Right renal pelvis (tissue), 4 donors: ENCODE results near the gene CAMK2G. TPM values are rescaled to one million over a fixed set of nuclear protein-coding genes. Genes with fewer than 3 reads are reported as not detected.
"Not testable (repeated sequence)": the region's sequence is repeated elsewhere in the genome, so short reads cannot be mapped to it uniquely, and the experiment has no call there.

Experiments
- DNase-seq, 4 donors: peaks; one replicate each; pipeline ENCODE4 v3.0.0-alpha.2; 2013; ENCODE audit warnings: low read depth in 4 of 4, low spot score in 3 of 4, missing footprints in 1 of 4
- polyA plus RNA-seq, 4 donors: library from polyadenylated mRNA; unstranded; fragments of 120-200 nt; gene quantifications; one replicate each; pipeline ENCODE4 v1.2.1, GENCODE V29; 2013; ENCODE audit not compliant: insufficient read length in 4 of 4

CAMK2G gene
- polyA plus RNA-seq, 4 donors = 22.0 to 25.5 (median 22.6) TPM

- DNase-seq = no peak
Measured at GRCh38 chr10:73842349-73842748, 32.0 kb downstream of the CAMK2G start.

- DNase-seq = no peak
Measured at GRCh38 chr10:73841526-73842285, 32.6 kb downstream of the CAMK2G start.

GRCh38 chr10:73841061-73841421, 33.3 kb downstream of the CAMK2G start:
- no peak for DNase-seq

- no peak for DNase-seq
Measured at GRCh38 chr10:73840403-73841060, 33.8 kb downstream of the CAMK2G start.

- no peak for DNase-seq
Measured at GRCh38 chr10:73840056-73840402, 34.3 kb downstream of the CAMK2G start.

- no peak for DNase-seq
Measured at GRCh38 chr10:73839276-73839966, 34.9 kb downstream of the CAMK2G start.

- DNase-seq = no peak
Measured at GRCh38 chr10:73838827-73839226, 35.5 kb downstream of the CAMK2G start.

- no peak for DNase-seq
Measured at GRCh38 chr10:73838008-73838567, 36.3 kb downstream of the CAMK2G start.

- no peak for DNase-seq
Measured at GRCh38 chr10:73837072-73837471, 37.3 kb downstream of the CAMK2G start.

- no peak for DNase-seq
Measured at GRCh38 chr10:73836427-73836980, 37.9 kb downstream of the CAMK2G start.

GRCh38 chr10:73829090-73829489, 45.3 kb downstream of the CAMK2G start:
- DNase-seq = not testable (repeated sequence)

- DNase-seq = no peak
Measured at GRCh38 chr10:73828161-73828560, 46.2 kb downstream of the CAMK2G start.

GRCh38 chr10:73827346-73828089, 46.8 kb downstream of the CAMK2G start:
- no peak for DNase-seq

GRCh38 chr10:73824146-73824725, 50.1 kb downstream of the CAMK2G start:
- no peak for DNase-seq

- no peak for DNase-seq
Measured at GRCh38 chr10:73823391-73823790, 51.0 kb downstream of the CAMK2G start.

- DNase-seq = no peak
Measured at GRCh38 chr10:73819513-73820093, 54.8 kb downstream of the CAMK2G start.

GRCh38 chr10:73819081-73819480, 55.3 kb downstream of the CAMK2G start:
- no peak for DNase-seq

- DNase-seq = no peak
Measured at GRCh38 chr10:73818402-73818801, 56.0 kb downstream of the CAMK2G start.

GRCh38 chr10:73817826-73818225, 56.5 kb downstream of the CAMK2G start:
- no peak for DNase-seq
